GM12878 (cell line): Measurements from ENCODE around the gene SPATA32.

Source experiments
- BCL3 ChIP-seq: IDR thresholded peaks from 2 replicates; pipeline ENCODE4 v1.6.1; 2011; ENCODE audit warnings: borderline replicate concordance, low read depth, mild to moderate bottlenecking, moderate library complexity, low read length; ENCODE audit not compliant: insufficient read depth, poor library complexity, severe bottlenecking
- NFIC ChIP-seq: IDR thresholded peaks from 2 replicates; pipeline ENCODE4 v1.6.1; 2012; ENCODE audit warnings: low read depth, mild to moderate bottlenecking, inconsistent platforms, low read length, moderate library complexity
- POLR2A ChIP-seq: IDR thresholded peaks from 2 replicates; pipeline ENCODE4 v1.6.1; 2011; ENCODE audit warnings: low read depth, mild to moderate bottlenecking, low read length

DNA sequence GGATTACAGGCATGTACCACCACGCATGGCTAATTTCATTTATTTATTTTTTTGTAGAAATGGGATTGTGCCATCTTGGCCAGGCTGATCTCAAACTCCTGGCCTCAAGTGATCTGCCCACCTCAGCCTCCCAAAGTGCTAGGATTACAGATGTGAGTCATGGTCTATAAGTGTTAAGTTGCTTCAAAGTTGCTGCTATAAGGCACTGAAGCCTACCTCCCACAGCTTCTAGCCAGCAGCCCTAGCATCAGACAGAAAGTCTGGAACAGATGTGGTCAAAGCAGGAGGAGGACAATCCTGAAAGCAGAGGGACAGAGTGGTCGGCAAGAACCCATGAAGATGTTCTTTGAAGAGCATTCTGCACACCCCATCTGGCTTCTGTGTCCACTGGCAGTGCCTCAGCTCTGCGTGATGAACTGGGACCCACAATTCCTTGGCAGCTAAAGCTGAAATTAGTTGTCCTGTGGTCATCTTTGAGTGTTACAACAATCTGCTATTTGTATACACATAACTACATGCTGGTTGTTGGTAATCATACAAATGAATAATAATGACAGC lies 43.7 kb upstream of the SPATA32 start:
- TF ChIP-seq POLR2A (no peak), NFIC (no peak), BCL3 (no peak)
